Endothelial cell of umbilical vein (primary cell): ENCODE data around the gene MAT1A. TPM values are rescaled to one million over a fixed set of nuclear protein-coding genes. Genes with fewer than 3 reads are reported as not detected.
"Not testable (repeated sequence)": the region's sequence is repeated elsewhere in the genome, so short reads cannot be mapped to it uniquely, and the experiment has no call there.

Source experiments
- BruUV-seq: library from RNA; stranded (reverse); fragments of 400-500 nt; replicated peaks from 2 replicates; lab custom pipeline; 2021; lab: Mats Ljungman, UMichigan
- CTCF ChIA-PET: fragments of 300-600, 350-600 bp; sonication (Branson Sonifier 250); formaldehyde crosslinking; loops from one replicate; lab custom pipeline; 2021; ENCODE audit warnings: antibody characterized with exemption, inconsistent platforms; lab: Charles Lee
- POLR2A ChIA-PET: fragments of 300-600, 350-600 bp; sonication (Branson Sonifier 250); formaldehyde crosslinking; loops from one replicate; lab custom pipeline; 2021; ENCODE audit warnings: antibody characterized with exemption, inconsistent platforms; lab: Charles Lee
- DNase-seq: peaks from one replicate; pipeline ENCODE4 v3.0.0-alpha.2; 2011; ENCODE audit warnings: low read depth, low spot score
- FAIRE-seq: peaks from 2 replicates; lab custom pipeline; 2011; peaks lifted over from hg19 to GRCh38; lab: Jason Lieb, UNC
- H2AFZ ChIP-seq: 2 replicates; pipeline ENCODE4 v1.6.0; 2012; ENCODE audit warnings: low read depth, low read length, control low read depth, inconsistent platforms
- H3K27ac ChIP-seq: 2 replicates; pipeline ENCODE4 v1.5.1; 2011; ENCODE audit warnings: low read depth, mild to moderate bottlenecking, control low read depth, low read length, moderate library complexity; ENCODE audit not compliant: insufficient read depth
- H3K27me3 ChIP-seq, 2 experiments: 2 replicates each; pipeline versions ENCODE4 v1.6.0 to v1.6.1; 2011; ENCODE audit warnings: low read length in 2 of 2, mixed read lengths in 1 of 2; ENCODE audit not compliant: control insufficient read depth in 2 of 2, insufficient read depth in 2 of 2
- H3K36me3 ChIP-seq, 2 experiments: 2 replicates in 1 of 2; 3 replicates in 1 of 2; pipeline ENCODE4 v1.5.1; 2011; ENCODE audit warnings: low read length in 2 of 2, mild to moderate bottlenecking in 1 of 2, moderate library complexity in 1 of 2; ENCODE audit not compliant: control insufficient read depth in 2 of 2, insufficient read depth in 2 of 2; ENCODE audit errors: extremely low read depth in 1 of 2
- H3K4me1 ChIP-seq: 3 replicates; pipeline ENCODE4 v1.5.1; 2011; ENCODE audit warnings: mild to moderate bottlenecking, low read length; ENCODE audit not compliant: control insufficient read depth, insufficient read depth; ENCODE audit errors: extremely low read depth
- H3K4me2 ChIP-seq: 2 replicates; pipeline ENCODE4 v1.6.1; 2011; ENCODE audit warnings: low read length, control low read depth, mixed read lengths; ENCODE audit not compliant: insufficient read depth
- H3K4me3 ChIP-seq, 3 experiments: fragments of 200-600 bp in 1 of 3; sonication (generic), shearing (Covaris generic) in 1 of 3; replicated peaks in 1 of 3; 2 replicates each; pipeline ENCODE4 v1.5.1; 2011 to 2016; ENCODE audit warnings: control low read depth in 3 of 3, low read length in 3 of 3, mild to moderate bottlenecking in 2 of 3, inconsistent platforms in 1 of 3, low read depth in 1 of 3, moderate library complexity in 1 of 3; ENCODE audit not compliant: insufficient read depth in 1 of 3
- H3K79me2 ChIP-seq: 2 replicates; pipeline ENCODE4 v1.6.0; 2012; ENCODE audit warnings: low read length, inconsistent platforms; ENCODE audit not compliant: control insufficient read depth, insufficient read depth
- H3K9ac ChIP-seq: replicated peaks from 2 replicates; pipeline ENCODE3; 2011; ENCODE audit warnings: low read length, control low read depth; ENCODE audit not compliant: insufficient read depth; ENCODE audit errors: extremely low read depth
- H3K9me1 ChIP-seq: replicated peaks from 3 replicates; pipeline ENCODE4 v1.6.0; 2011; ENCODE audit warnings: mild to moderate bottlenecking, low read length; ENCODE audit not compliant: control insufficient read depth, insufficient read depth; ENCODE audit errors: extremely low read depth
- H3K9me3 ChIP-seq: replicated peaks from 2 replicates; pipeline ENCODE4 v1.5.1; 2012; ENCODE audit warnings: low read length, inconsistent platforms; ENCODE audit not compliant: control insufficient read depth, insufficient read depth
- H4K20me1 ChIP-seq: replicated peaks from 2 replicates; pipeline ENCODE3; 2011; ENCODE audit warnings: mild to moderate bottlenecking, low read length; ENCODE audit not compliant: control insufficient read depth, insufficient read depth; ENCODE audit errors: extremely low read depth
- dilution Hi-C: fragments of 300-500 bp; cut with MboI; formaldehyde crosslinking; loops from one replicate; pipeline ENCODE4 v1.15.0; 2019; ENCODE audit warnings: low sequenced_read_pairs; ENCODE audit not compliant: extremely low pct_ligation_motif_present
- intact Hi-C: fragments of 100-400 bp; cut with micrococcal nuclease; formaldehyde crosslinking; loops from one replicate; pipeline ENCODE4 v1.10.0; 2022
- polyA plus RNA-seq, 4 experiments: library from polyadenylated mRNA; depleted of rRNA in 3 of 4; stranded (reverse) in 3 of 4; unstranded in 1 of 4; fragments of >200 nt; gene quantifications; 2 replicates each; pipeline versions ENCODE4 v1.2.1 to v1.2.3, GENCODE V29; 2011 to 2012; ENCODE audit warnings: missing spikeins in 1 of 4
- total RNA-seq: library from RNA; stranded (reverse); gene quantifications from 2 replicates; pipeline ENCODE4 v1.2.3, GENCODE V29; 2021

The MAT1A gene
- total and polyA plus RNA-seq, 2 donors (not counting 3 experiments of a cell fraction or from before 2014, with no cell fraction given) = not detected

DNA sequence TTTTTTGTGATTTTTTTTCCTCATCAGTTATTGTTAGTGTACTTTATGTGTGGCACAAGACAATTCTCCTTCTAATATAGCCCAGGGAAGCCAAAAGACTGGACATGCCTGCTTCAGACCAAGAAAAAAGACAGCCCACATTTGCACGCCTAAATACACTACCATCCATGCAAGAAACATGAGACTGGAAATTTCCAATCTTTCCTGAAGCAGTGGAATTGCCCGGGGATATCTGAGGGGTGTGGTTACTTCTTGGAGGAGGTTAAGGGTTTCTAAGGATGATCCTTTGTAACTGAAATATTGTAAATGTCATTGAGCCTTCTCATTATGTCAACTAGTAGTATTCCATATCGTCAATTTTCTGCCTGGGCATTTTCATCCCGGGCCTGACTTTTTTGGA lies 47.1 kb downstream of the MAT1A start:
- DNase-seq, H4K20me1 ChIP-seq, intact Hi-C loops, POLR2A ChIA-PET, H3K36me3 ChIP-seq, H3K9me1 ChIP-seq, H3K9ac ChIP-seq, H3K4me3 ChIP-seq, H3K79me2 ChIP-seq, H3K4me1 ChIP-seq, H3K4me2 ChIP-seq, H3K27me3 ChIP-seq, BruUV-seq, CTCF ChIA-PET, H3K27ac ChIP-seq, H3K9me3 ChIP-seq, H2AFZ ChIP-seq, dilution Hi-C loops: not testable (repeated sequence)
- peak; percentile 66 for FAIRE-seq

- H3K4me1 ChIP-seq, H4K20me1 ChIP-seq, H3K9me1 ChIP-seq, H3K27ac ChIP-seq, H3K4me3 ChIP-seq, intact Hi-C loops, DNase-seq, BruUV-seq, H3K36me3 ChIP-seq, dilution Hi-C loops, H3K4me2 ChIP-seq, FAIRE-seq, H3K9me3 ChIP-seq, H3K9ac ChIP-seq, POLR2A ChIA-PET, H2AFZ ChIP-seq, CTCF ChIA-PET, H3K27me3 ChIP-seq, H3K79me2 ChIP-seq: not testable (repeated sequence)
These were observed 53.0 kb downstream of the MAT1A start for GRCh38 chr10:80236457-80236856.

DNA sequence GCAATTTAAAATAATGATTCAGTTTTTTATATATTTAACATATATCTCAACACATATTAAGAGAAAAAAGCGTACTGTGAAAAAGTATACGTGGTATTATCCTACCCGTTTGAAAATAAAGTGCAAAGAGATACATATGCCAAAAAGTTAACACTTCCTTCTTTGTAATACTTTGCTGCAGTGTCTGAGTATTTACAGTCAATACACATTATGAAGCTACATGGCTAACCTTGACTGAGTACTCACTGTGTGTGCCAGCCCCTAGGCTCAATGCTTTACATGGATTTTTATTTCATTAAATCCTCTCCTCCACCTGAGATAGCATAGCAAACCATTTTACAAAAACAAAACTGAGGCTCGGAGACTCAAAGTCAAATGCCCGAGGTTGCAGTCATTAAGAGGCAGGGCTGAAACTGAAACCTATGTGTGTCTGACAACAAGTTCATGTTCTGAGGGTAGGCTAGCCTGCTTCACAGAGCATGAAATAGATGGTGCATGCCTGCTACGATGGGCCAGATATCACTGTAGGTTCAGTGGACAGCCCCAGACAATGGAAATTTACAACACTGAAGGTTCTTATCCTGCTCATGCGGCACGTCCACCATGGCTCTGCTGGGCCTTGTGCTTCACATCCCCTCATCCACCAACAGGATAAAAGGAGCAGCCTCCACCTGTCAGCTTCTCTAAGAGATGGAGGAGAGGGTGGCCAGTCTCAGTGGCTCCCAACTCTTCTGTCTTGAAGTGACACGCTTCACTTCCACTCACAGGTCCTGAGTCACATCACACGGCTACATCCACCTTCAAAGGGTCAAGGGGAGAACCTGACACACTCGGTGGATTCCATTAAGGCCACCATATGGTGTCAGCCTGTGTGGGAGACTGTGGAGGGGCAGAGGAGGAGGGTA lies 54.9 kb downstream of the MAT1A start:
- H3K9me1 ChIP-seq, H3K27me3 ChIP-seq, H3K4me2 ChIP-seq, H3K36me3 ChIP-seq, BruUV-seq, H3K4me1 ChIP-seq, H4K20me1 ChIP-seq, H3K9me3 ChIP-seq, H2AFZ ChIP-seq, H3K27ac ChIP-seq, intact Hi-C loops, H3K9ac ChIP-seq, dilution Hi-C loops, POLR2A ChIA-PET, CTCF ChIA-PET, H3K79me2 ChIP-seq, DNase-seq, H3K4me3 ChIP-seq, FAIRE-seq: not testable (repeated sequence)

DNA sequence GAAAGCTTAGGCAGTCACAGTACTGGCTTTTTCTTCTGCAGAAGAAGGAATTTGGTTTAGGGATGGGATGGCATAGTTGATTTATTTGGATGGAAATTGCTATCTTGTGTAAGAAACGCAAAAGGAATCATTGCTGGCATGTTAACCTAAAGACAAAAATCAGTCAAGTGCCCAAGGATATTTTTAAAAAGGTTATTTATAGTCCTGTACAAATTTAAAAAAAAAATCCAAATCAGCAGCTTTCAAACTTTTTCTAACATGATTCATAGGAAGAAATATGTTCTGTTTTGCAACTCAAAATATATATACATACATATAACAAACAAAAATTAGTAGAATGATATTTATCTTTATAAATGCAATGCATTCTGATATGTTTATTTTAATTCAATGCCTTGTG lies 55.6 kb downstream of the MAT1A start:
- BruUV-seq, intact Hi-C loops, H3K36me3 ChIP-seq, H3K9me3 ChIP-seq, H3K9ac ChIP-seq, FAIRE-seq, POLR2A ChIA-PET, H3K9me1 ChIP-seq, H3K4me3 ChIP-seq, H3K27me3 ChIP-seq, DNase-seq, H2AFZ ChIP-seq, H3K79me2 ChIP-seq, H4K20me1 ChIP-seq, H3K4me1 ChIP-seq, H3K4me2 ChIP-seq, H3K27ac ChIP-seq, dilution Hi-C loops: not testable (repeated sequence)
- CTCF ChIA-PET = interaction anchor here (1.2 kb wide), 1 partner anchor 90 kb away, joined by 3 read pairs; no protein-coding TSS in a partner anchor
